Measurements from ENCODE around the gene INTS3.
A peak's percentile ranks its signal among the peaks of the same experiment; 100 is the strongest.

INTS3 gene

GRCh38 chr1:153727463-153728304 lies at the start of gene INTS3:
Gene INTS3, plus strand, starts transcription at chr1:153728050. Its CDS starts 585 bp downstream, at chr1:153728635.
- DNase-seq (ENCODE audit: low read depth in 2 of 2): peak; percentile 99

DNA sequence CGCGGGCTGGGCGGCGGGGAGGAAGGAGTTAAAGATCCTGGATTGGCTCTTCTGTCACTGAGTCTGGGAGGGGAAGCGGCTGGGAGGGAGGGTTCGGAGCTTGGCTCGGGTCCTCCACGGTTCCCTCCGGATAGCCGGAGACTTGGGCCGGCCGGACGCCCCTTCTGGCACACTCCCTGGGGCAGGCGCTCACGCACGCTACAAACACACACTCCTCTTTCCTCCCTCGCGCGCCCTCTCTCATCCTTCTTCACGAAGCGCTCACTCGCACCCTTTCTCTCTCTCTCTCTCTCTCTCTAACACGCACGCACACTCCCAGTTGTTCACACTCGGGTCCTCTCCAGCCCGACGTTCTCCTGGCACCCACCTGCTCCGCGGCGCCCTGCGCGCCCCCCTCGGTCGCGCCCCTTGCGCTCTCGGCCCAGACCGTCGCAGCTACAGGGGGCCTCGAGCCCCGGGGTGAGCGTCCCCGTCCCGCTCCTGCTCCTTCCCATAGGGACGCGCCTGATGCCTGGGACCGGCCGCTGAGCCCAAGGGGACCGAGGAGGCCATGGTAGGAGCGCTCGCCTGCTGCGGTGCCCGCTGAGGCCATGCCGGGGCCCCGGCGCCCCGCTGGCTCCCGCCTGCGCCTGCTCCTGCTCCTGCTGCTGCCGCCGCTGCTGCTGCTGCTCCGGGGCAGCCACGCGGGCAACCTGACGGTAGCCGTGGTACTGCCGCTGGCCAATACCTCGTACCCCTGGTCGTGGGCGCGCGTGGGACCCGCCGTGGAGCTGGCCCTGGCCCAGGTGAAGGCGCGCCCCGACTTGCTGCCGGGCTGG lies 49.1 kb upstream of the INTS3 start, which contains the start of gene NPR1:
Gene NPR1, plus strand, starts transcription at position 170 of the 818 bp plus-strand sequence. Its CDS starts 421 bp downstream, at position 591.
- no peak for DNase-seq (ENCODE audit: low read depth in 2 of 2)

DNA sequence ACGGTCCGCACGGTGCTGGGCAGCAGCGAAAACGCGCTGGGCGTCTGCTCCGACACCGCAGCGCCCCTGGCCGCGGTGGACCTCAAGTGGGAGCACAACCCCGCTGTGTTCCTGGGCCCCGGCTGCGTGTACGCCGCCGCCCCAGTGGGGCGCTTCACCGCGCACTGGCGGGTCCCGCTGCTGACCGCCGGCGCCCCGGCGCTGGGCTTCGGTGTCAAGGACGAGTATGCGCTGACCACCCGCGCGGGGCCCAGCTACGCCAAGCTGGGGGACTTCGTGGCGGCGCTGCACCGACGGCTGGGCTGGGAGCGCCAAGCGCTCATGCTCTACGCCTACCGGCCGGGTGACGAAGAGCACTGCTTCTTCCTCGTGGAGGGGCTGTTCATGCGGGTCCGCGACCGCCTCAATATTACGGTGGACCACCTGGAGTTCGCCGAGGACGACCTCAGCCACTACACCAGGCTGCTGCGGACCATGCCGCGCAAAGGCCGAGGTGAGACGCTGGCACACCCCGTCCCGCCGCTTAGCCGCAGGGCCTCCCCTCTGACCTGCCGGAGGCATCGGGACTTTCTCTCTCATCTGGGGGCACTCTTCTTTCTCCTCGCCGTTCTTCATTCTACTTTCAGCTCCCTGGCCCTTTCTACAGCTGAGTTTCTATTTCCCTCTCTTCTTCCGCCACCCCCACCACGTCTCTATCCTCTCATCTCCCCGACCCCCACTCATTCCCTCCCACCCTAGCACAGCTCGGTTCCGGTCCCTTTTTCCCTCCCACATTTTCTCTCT lies 48.3 kb upstream of the INTS3 start:
- no peak for DNase-seq (ENCODE audit: low read depth in 2 of 2)

DNA sequence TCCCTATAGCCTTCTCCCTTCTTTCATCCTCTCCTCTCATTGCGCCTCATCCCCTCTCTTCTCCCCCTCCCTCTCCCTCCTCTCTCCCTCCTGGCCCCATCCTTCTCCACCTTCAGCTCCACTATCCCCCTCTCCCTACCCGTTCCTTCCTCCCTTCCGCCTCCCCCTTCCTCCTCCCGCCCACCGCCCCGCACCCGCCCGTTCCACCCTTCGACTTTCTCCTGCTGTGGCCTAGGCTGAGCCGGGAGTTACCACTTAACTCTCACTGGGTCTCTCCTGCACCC lies 47.8 kb upstream of the INTS3 start:
- no peak for DNase-seq (ENCODE audit: low read depth in 2 of 2)

- no peak for DNase-seq (ENCODE audit: low read depth in 2 of 2)
Observed at GRCh38 chr1:153682730-153683129, 45.1 kb upstream of the INTS3 start.

GRCh38 chr1:153683854-153684253 lies 44.0 kb upstream of the INTS3 start:
- DNase-seq (ENCODE audit: low read depth in 2 of 2): no peak

DNA sequence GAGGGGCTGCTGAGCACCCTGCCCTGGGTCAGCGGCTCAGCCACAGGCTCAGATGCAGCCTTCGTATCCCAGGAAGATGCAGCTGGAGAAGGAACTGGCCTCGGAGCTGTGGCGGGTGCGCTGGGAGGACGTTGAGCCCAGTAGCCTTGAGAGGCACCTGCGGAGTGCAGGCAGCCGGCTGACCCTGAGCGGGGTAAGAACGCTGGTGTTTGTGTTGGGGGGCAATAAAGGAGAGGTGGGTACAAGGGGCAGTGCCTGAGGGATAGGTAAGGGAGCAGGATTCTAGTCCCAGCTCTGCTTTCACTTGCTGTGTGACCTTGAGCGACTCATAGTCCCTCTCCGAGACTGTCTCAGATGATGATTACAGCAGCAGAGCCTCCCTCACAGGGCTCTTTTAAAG lies 43.0 kb upstream of the INTS3 start:
- no peak for DNase-seq (ENCODE audit: low read depth in 2 of 2)

DNA sequence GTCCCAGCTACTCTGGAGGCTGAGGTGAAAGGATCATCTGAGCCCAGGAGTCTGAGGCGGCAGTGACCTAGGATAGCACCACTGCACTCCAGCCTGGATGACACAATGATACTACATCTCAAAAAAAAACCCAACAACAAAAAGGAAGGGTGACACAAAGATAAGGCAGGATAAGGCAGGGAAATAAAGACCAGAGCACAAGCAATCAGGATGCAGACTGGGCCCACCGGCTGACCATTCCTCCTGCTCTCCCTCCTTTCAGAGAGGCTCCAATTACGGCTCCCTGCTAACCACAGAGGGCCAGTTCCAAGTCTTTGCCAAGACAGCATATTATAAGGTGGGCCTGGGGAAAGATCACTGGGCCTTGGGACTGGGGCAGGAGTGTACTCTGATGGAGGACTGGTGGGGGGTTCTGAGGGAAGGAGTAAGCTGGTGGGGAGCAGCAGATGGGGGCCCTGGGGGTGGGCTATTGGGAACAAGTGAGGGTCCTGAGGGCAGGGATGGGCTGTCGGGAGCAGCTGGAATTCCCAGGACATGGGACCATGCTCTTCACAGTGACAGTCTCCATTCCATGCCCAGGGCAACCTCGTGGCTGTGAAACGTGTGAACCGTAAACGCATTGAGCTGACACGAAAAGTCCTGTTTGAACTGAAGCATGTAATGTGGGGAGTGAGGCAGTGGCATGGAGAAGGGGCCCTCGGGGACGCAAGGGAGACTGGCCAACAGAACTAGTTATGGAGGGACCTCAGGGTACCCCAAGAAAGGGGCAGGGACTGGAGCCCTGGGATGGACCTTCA lies 42.1 kb upstream of the INTS3 start:
- no peak for DNase-seq (ENCODE audit: low read depth in 2 of 2)

DNA sequence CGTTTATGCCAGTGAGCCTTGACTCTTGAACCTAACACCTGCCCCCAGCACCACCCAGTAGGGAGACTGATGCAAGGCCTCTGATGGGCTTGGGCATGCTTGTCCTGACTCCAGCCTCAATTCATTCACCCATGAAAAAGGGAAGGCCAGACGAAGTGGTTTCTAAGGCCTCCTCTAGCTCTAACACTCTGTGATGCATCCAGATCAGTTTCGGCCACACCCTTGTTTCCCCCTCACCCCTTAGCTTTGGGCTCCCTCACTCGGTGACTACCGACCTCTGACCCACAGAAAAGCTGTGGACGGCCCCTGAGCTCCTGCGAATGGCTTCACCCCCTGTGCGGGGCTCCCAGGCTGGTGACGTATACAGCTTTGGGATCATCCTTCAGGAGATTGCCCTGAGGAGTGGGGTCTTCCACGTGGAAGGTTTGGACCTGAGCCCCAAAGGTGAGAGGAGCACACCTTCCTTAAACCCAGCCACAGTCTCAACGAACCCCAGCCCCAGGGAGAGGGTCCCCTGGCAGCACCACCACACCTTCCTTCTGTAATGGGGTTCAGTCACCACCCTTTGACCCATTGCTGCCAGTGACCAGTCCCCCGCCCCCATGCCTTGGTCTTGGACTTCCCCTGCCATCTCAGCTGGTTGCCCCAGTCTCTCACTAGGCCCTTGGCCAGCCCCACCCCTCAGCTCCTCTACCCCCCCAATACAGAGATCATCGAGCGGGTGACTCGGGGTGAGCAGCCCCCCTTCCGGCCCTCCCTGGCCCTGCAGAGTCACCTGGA lies 40.3 kb upstream of the INTS3 start:
- no peak for DNase-seq (ENCODE audit: low read depth in 2 of 2)

- DNase-seq (ENCODE audit: low read depth in 2 of 2): no peak
Observed at GRCh38 chr1:153688276-153688675, 39.6 kb upstream of the INTS3 start.

- DNase-seq (ENCODE audit: low read depth in 2 of 2): no peak
Observed at GRCh38 chr1:153688736-153689328, 39.0 kb upstream of the INTS3 start.

- no peak for DNase-seq (ENCODE audit: low read depth in 2 of 2)
Observed at GRCh38 chr1:153693466-153693865, 34.4 kb upstream of the INTS3 start.

DNA sequence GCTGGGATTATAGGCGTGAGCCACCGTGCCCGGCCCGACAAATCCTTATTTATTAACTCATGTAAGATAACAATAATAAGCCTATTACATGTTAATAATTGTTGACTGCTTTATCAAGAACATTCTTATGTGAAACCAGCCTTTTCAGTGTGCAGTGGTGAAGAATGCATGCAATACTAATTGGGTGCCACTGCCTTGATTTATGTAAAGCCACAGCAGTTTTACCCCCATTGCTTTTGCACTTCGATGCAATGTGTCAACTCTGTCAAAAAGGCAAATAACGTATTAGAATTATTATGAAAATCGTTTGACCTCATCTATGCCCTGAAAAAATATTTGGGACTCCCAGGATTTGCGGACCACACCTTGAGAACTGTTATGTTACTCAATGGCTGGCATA lies 31.1 kb upstream of the INTS3 start:
- no peak for DNase-seq (ENCODE audit: low read depth in 2 of 2)

DNA sequence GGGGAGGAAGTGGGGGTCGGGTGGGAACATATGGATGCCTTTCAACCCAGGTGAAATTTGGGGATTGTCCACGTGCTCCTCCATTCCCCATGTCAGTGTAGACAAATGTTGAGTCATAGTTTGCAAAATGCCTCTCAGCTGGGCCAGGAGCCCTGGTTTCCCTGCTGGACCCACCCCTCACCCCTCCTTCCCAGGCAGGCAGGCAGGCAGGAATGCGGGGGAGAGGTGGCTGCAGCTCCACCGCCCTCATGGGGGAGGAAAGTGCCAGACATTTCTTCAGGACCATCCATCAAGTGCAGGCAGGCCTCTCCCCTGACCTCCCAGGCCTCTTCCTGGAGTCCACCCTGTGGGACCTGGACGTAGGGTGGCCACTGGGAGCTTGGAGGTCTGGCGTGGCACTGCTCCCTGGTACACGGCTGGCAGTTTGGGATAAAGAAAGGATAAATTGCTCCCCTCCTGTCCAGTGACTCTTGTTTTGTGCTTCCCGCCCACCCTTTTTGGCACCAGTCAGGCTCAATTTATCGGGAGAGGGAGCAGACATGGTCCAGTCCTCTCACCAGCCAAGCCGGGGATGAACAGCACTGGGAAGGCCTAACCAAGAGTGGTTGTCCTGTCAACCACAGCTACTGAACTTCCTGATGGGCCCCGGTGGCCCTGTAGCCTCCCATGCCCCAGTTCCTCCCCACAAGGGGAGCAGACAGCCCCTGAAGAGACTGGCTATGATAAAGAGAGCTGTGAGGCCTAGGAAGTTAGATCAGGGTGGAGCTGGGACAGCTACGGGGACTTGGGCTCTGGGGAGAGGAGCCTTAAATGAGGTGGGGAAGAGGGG lies 30.4 kb upstream of the INTS3 start:
- no peak for DNase-seq (ENCODE audit: low read depth in 2 of 2)

DNA sequence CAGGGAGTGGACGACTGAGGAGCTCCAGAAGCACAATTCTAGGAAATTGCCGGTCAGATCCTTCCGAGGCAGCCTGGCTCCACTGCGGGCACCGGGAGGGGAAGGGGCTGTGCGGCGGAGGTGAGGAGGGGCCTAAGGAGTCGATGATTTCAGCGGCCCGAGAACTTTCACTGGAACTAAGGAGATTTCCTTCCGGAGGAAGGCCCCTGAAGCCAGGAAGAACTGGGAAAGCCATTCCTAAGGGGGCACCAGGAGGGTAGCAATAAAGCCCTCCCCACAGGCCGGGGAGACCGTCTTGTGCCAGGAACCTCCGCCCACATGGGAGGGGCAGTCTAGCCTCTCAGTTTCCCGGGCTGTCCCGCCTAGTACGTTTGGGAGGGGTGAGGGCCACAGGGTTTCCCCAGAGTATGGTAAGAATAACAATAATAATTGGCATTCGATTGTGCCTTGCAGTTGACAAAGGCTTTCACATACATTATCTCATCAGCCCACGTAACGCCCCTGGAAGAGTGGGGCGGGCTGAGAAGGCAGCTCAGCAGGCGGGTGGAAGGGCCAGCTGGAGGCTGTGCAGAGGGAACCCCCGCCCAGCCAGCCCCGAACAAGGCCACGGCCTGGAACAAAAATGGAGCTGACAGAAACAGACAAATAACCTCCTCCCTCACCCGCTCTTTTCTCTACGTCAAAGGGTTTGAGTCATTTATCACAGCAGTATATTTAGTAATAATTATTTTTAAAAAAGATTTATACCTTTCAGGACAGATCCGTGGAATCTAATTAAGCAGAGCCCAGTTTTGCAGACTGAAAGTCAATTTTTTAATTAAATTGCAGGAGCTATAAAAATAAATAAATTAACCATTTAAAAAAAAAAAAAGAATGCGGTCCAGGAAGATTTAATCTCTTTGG lies 29.6 kb upstream of the INTS3 start:
- no peak for DNase-seq (ENCODE audit: low read depth in 2 of 2)

DNA sequence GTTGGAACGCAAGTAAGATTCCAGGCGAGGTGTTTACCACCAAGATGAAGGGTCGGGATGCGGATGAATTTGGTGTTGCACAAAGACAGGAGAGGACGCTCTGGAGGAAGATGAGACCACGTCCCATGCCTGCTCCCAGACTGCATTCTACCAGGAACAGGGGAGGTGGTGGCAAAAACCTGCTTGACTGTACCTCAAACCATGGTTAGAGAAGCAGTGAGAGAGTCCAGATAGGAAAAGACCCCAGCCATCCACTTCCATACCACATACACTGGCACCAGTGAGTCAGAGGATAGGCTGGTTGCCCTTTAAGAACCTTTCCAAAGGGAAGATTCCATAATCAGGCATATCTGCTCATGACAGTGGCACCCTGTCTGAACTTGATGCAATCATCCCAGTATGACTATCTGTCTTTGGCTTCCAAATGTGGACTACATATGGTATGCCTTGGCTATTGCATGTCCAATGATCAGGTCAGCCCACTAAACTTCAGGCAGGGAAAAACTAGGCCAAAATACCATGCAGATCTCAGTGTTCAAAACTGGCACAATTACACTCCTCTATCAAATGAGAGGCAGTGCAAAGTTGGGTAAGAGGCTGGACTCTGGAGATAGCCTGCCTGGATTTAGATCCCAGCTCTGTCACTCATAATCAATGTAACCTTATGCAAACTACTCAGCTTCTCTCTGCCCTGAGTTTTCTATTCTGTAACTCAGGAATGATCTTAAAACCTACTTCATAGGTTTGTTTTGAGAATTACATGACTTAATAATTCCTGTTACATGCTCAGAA lies 28.7 kb upstream of the INTS3 start:
- DNase-seq (ENCODE audit: low read depth in 2 of 2): no peak

DNA sequence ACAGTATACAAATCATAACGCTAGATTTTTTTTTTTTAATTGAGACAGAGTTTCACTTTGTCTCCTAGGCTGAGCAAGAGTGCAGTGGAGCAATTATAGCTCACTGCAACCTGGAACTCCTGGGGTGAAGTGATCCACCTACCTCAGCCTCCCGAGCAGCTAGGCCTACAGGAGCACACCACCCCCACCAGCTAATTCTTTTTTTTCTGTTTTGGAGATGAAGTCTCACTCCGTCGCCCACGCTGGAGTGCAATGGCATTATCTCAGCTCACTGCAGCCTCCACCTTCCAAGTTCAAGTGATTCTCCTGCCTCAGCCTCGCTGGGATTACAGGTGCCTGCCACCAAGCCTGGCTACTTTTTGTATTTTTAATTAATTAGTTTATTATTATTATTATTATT lies 28.1 kb upstream of the INTS3 start:
- no peak for DNase-seq (ENCODE audit: low read depth in 2 of 2)

- no peak for DNase-seq (ENCODE audit: low read depth in 2 of 2)
Observed at GRCh38 chr1:153705484-153705883, 22.4 kb upstream of the INTS3 start.
